8988T (cell line): ENCODE data around the gene ZNF195.
"Not testable (repeated sequence)": the region's sequence is repeated elsewhere in the genome, so short reads cannot be mapped to it uniquely, and the experiment has no call there.

Experiments
- DNase-seq: peaks from one replicate; pipeline ENCODE4 v3.0.0; 2011

The ZNF195 gene

GRCh38 chr11:3402181-3402860 lies 23.4 kb upstream of the ZNF195 start:
- not testable (repeated sequence) for DNase-seq

GRCh38 chr11:3401052-3401451 lies 22.1 kb upstream of the ZNF195 start:
- DNase-seq, result not testable (repeated sequence)

- not testable (repeated sequence) for DNase-seq
These were observed 19.6 kb upstream of the ZNF195 start for GRCh38 chr11:3398509-3398908.

- not testable (repeated sequence) for DNase-seq
These were observed 19.2 kb upstream of the ZNF195 start for GRCh38 chr11:3398106-3398505.

- DNase-seq, result not testable (repeated sequence)
These were observed 18.3 kb upstream of the ZNF195 start for GRCh38 chr11:3397210-3397609.

GRCh38 chr11:3395468-3395867 lies 16.5 kb upstream of the ZNF195 start:
- DNase-seq, result not testable (repeated sequence)

- DNase-seq, result not testable (repeated sequence)
These were observed 16.0 kb upstream of the ZNF195 start for GRCh38 chr11:3394956-3395355.

- not testable (repeated sequence) for DNase-seq
These were observed 14.5 kb upstream of the ZNF195 start for GRCh38 chr11:3393450-3393849.

GRCh38 chr11:3382613-3383285 lies 3.8 kb upstream of the ZNF195 start:
- no peak for DNase-seq

- no peak for DNase-seq
These were observed 2.8 kb upstream of the ZNF195 start for GRCh38 chr11:3381794-3382193.

GRCh38 chr11:3380706-3381545 lies 2.0 kb upstream of the ZNF195 start:
- no peak for DNase-seq

- no peak for DNase-seq
These were observed 3.4 kb downstream of the ZNF195 start for GRCh38 chr11:3375552-3375951.

GRCh38 chr11:3370311-3370870 lies 8.6 kb downstream of the ZNF195 start:
- no peak for DNase-seq

- no peak for DNase-seq
These were observed 9.6 kb downstream of the ZNF195 start for GRCh38 chr11:3369366-3369765.

GRCh38 chr11:3368199-3368598 lies 10.7 kb downstream of the ZNF195 start:
- no peak for DNase-seq

GRCh38 chr11:3367221-3367620 lies 11.7 kb downstream of the ZNF195 start:
- no peak for DNase-seq

GRCh38 chr11:3359092-3359824 lies 19.7 kb downstream of the ZNF195 start:
- no peak for DNase-seq

GRCh38 chr11:3357994-3358676 lies 20.8 kb downstream of the ZNF195 start:
- no peak for DNase-seq

- DNase-seq, result no peak
These were observed 21.6 kb downstream of the ZNF195 start for GRCh38 chr11:3357302-3357701.

GRCh38 chr11:3356858-3357257 lies 22.1 kb downstream of the ZNF195 start:
- no peak for DNase-seq

GRCh38 chr11:3353066-3353465 lies 25.9 kb downstream of the ZNF195 start:
- DNase-seq, result no peak

- no peak for DNase-seq
These were observed 31.8 kb downstream of the ZNF195 start for GRCh38 chr11:3347127-3347526.
